Adipocyte (in vitro differentiated cells): ENCODE data around the gene C17orf113.
A peak's percentile ranks its signal among the peaks of the same experiment; 100 is the strongest.

Experiments
- DNase-seq: peaks from one replicate; pipeline ENCODE4 v3.0.0-alpha.2; 2015; ENCODE audit warnings: low read depth
- H3K27me3 ChIP-seq: replicated peaks from 2 replicates; pipeline ENCODE4 v1.7.0; 2013; ENCODE audit warnings: mild to moderate bottlenecking, low read length, moderate library complexity; ENCODE audit not compliant: control insufficient read depth, insufficient read depth
- H3K36me3 ChIP-seq: 2 replicates; pipeline ENCODE4 v1.7.0; 2013; ENCODE audit warnings: low read length, mild to moderate bottlenecking, moderate library complexity; ENCODE audit not compliant: control insufficient read depth, insufficient read depth, severe bottlenecking
- H3K4me1 ChIP-seq: 2 replicates; pipeline ENCODE4 v1.7.0; 2013; ENCODE audit warnings: mild to moderate bottlenecking, low read length, moderate library complexity; ENCODE audit not compliant: control insufficient read depth, insufficient read depth
- H3K4me3 ChIP-seq: 2 replicates; pipeline ENCODE4 v1.7.0; 2013; ENCODE audit warnings: mild to moderate bottlenecking, low read length, moderate library complexity
- H3K9ac ChIP-seq: 2 replicates; pipeline ENCODE4 v1.7.0; 2013; ENCODE audit warnings: mild to moderate bottlenecking, low read length, moderate library complexity
- H3K9me3 ChIP-seq: 2 replicates; pipeline ENCODE4 v1.7.0; 2013; ENCODE audit warnings: mild to moderate bottlenecking, low read length, moderate library complexity; ENCODE audit not compliant: control insufficient read depth

The C17orf113 gene

GRCh38 chr17:42087042-42087701 is 36.8 kb upstream of the C17orf113 start:
- Histone ChIP-seq H3K4me1 (no peaks in the 10 kb centered on the region), H3K4me3 (no peak overlapping the region), H3K9me3 (no peaks in the 10 kb centered on the region), H3K9ac (no peak overlapping the region), H3K36me3 (no peaks in the 10 kb centered on the region), H3K27me3 (peaks cover 37% of the 10 kb centered on the region)
- DNase-seq = no peak

- Histone ChIP-seq H3K36me3 (no peaks in the 10 kb centered on the region), H3K4me3 (no peak overlapping the region), H3K4me1 (no peaks in the 10 kb centered on the region), H3K9me3 (no peaks in the 10 kb centered on the region), H3K27me3 (peaks cover 35% of the 10 kb centered on the region), H3K9ac (no peak overlapping the region)
- DNase-seq = no peak
Measured at GRCh38 chr17:42081516-42082129, 31.2 kb upstream of the C17orf113 start.

GRCh38 chr17:42079541-42079940 is 29.1 kb upstream of the C17orf113 start:
- Histone ChIP-seq H3K36me3 (no peaks in the 10 kb centered on the region), H3K9ac (no peak overlapping the region), H3K9me3 (no peaks in the 10 kb centered on the region), H3K4me1 (no peaks in the 10 kb centered on the region), H3K27me3 (peaks cover 38% of the 10 kb centered on the region), H3K4me3 (no peak overlapping the region)
- no peak for DNase-seq

- Histone ChIP-seq H3K36me3 (no peaks in the 10 kb centered on the region), H3K4me1 (no peaks in the 10 kb centered on the region), H3K27me3 (peaks cover 45% of the 10 kb centered on the region), H3K9ac (no peak overlapping the region), H3K4me3 (no peak overlapping the region), H3K9me3 (no peaks in the 10 kb centered on the region)
- DNase-seq = no peak
Measured at GRCh38 chr17:42078396-42079043, 28.1 kb upstream of the C17orf113 start.

GRCh38 chr17:42077755-42078154 is 27.4 kb upstream of the C17orf113 start:
- peaks cover 52% of the 10 kb centered on the region for H3K27me3 ChIP-seq
- no peaks in the 10 kb centered on the region for H3K4me1 ChIP-seq
- DNase-seq = no peak
- H3K9ac ChIP-seq = no peak overlapping the region
- no peaks in the 10 kb centered on the region for H3K36me3 ChIP-seq
- H3K9me3 ChIP-seq = no peaks in the 10 kb centered on the region
- no peak overlapping the region for H3K4me3 ChIP-seq

- H3K36me3 ChIP-seq = no peaks in the 10 kb centered on the region
- peaks cover 56% of the 10 kb centered on the region for H3K27me3 ChIP-seq
- H3K4me1 ChIP-seq = no peaks in the 10 kb centered on the region
- no peak overlapping the region for H3K9ac ChIP-seq
- DNase-seq = no peak
- H3K9me3 ChIP-seq = no peaks in the 10 kb centered on the region
- no peak overlapping the region for H3K4me3 ChIP-seq
Measured at GRCh38 chr17:42076797-42077559, 26.6 kb upstream of the C17orf113 start.

- H3K27me3 ChIP-seq = peaks cover 63% of the 10 kb centered on the region
- no peak overlapping the region for H3K4me3 ChIP-seq
- H3K4me1 ChIP-seq = no peaks in the 10 kb centered on the region
- DNase-seq = no peak
- H3K9ac ChIP-seq = no peak overlapping the region
- H3K9me3 ChIP-seq = no peaks in the 10 kb centered on the region
- no peaks in the 10 kb centered on the region for H3K36me3 ChIP-seq
Measured at GRCh38 chr17:42075789-42076188, 25.4 kb upstream of the C17orf113 start.

- Histone ChIP-seq H3K27me3 (peaks cover 54% of the 10 kb centered on the region), H3K36me3 (no peaks in the 10 kb centered on the region), H3K4me3 (no peak overlapping the region), H3K9me3 (no peaks in the 10 kb centered on the region), H3K9ac (no peak overlapping the region), H3K4me1 (peaks cover under 1% of the 10 kb centered on the region)
- peak; percentile 37 for DNase-seq
Measured at GRCh38 chr17:42072323-42073187, 22.2 kb upstream of the C17orf113 start.

GRCh38 chr17:42071810-42072209 is 21.4 kb upstream of the C17orf113 start:
- DNase-seq = no peak
- Histone ChIP-seq H3K27me3 (peaks cover 50% of the 10 kb centered on the region), H3K9ac (no peak overlapping the region), H3K9me3 (no peaks in the 10 kb centered on the region), H3K4me1 (peaks cover 4% of the 10 kb centered on the region), H3K4me3 (no peak overlapping the region), H3K36me3 (no peaks in the 10 kb centered on the region)

- H3K36me3 ChIP-seq = no peaks in the 10 kb centered on the region
- peaks cover 4% of the 10 kb centered on the region for H3K4me1 ChIP-seq
- DNase-seq = no peak
- H3K27me3 ChIP-seq = peaks cover 52% of the 10 kb centered on the region
- no peaks in the 10 kb centered on the region for H3K9me3 ChIP-seq
- H3K4me3 ChIP-seq = no peak overlapping the region
- no peak overlapping the region for H3K9ac ChIP-seq
Measured at GRCh38 chr17:42068979-42069378, 18.6 kb upstream of the C17orf113 start.
